Astrocyte (in vitro differentiated cells and primary cell): Measurements from ENCODE around the gene EPHB1. TPM values are rescaled to one million over a fixed set of nuclear protein-coding genes. Genes with fewer than 3 reads are reported as not detected.

ENCODE experiments used
- DNase-seq: peaks from one replicate; pipeline ENCODE4 v3.0.0-alpha.2; 2010; ENCODE audit warnings: low read depth
- FAIRE-seq: peaks from 2 replicates; lab custom pipeline; 2011; peaks lifted over from hg19 to GRCh38; lab: Jason Lieb, UNC
- H2AFZ ChIP-seq: 2 replicates; pipeline ENCODE4 v1.6.0; 2012; ENCODE audit warnings: low read depth, low read length, inconsistent platforms
- H3K27ac ChIP-seq: 2 replicates; pipeline ENCODE4 v1.5.1; 2011; ENCODE audit warnings: low read depth, low read length, inconsistent platforms
- H3K27me3 ChIP-seq: 2 replicates; pipeline ENCODE4 v1.6.0; 2011; ENCODE audit warnings: low read length, inconsistent platforms; ENCODE audit not compliant: insufficient read depth
- H3K36me3 ChIP-seq: 2 replicates; pipeline ENCODE4 v1.5.1; 2011; ENCODE audit warnings: low read length, inconsistent platforms; ENCODE audit not compliant: insufficient read depth
- H3K4me1 ChIP-seq: 2 replicates; pipeline ENCODE4 v1.5.1; 2011; ENCODE audit warnings: low read length, inconsistent platforms; ENCODE audit not compliant: insufficient read depth
- H3K4me2 ChIP-seq: 2 replicates; pipeline ENCODE4 v1.6.0; 2012; ENCODE audit warnings: low read length, inconsistent platforms
- H3K4me3 ChIP-seq: 2 replicates; pipeline ENCODE4 v1.5.1; 2011; ENCODE audit warnings: low read depth, mild to moderate bottlenecking, low read length, inconsistent platforms; ENCODE audit not compliant: insufficient read depth
- H3K79me2 ChIP-seq: 2 replicates; pipeline ENCODE4 v1.6.0; 2012; ENCODE audit warnings: mild to moderate bottlenecking, low read length, inconsistent platforms; ENCODE audit not compliant: insufficient read depth
- H3K9ac ChIP-seq: 2 replicates; pipeline ENCODE4 v1.6.0; 2012; ENCODE audit warnings: mild to moderate bottlenecking, low read length, inconsistent platforms
- H3K9me3 ChIP-seq: 2 replicates; pipeline ENCODE4 v1.5.1; 2012; ENCODE audit warnings: low read depth, mild to moderate bottlenecking, low read length, inconsistent platforms; ENCODE audit not compliant: insufficient read depth
- H4K20me1 ChIP-seq: 2 replicates; pipeline ENCODE4 v1.6.0; 2012; ENCODE audit warnings: low read length, inconsistent platforms; ENCODE audit not compliant: insufficient read depth
- H3K27ac Mint-ChIP-seq: one replicate; pipeline ENCODE4 v1.8.0; 2021; ENCODE audit warnings: mild to moderate bottlenecking, mixed read lengths; ENCODE audit not compliant: unreplicated experiment
- H3K27me3 Mint-ChIP-seq: one replicate; pipeline ENCODE4 v1.8.0; 2021; ENCODE audit warnings: low read depth, mixed read lengths; ENCODE audit not compliant: unreplicated experiment
- H3K36me3 Mint-ChIP-seq: one replicate; pipeline ENCODE4 v1.8.0; 2021; ENCODE audit warnings: low read depth, mixed read lengths; ENCODE audit not compliant: unreplicated experiment
- H3K4me1 Mint-ChIP-seq: one replicate; pipeline ENCODE4 v1.8.0; 2021; ENCODE audit warnings: low read depth, mixed read lengths; ENCODE audit not compliant: unreplicated experiment
- H3K4me3 Mint-ChIP-seq: one replicate; pipeline ENCODE4 v1.8.0; 2021; ENCODE audit warnings: mild to moderate bottlenecking, moderate library complexity, mixed read lengths; ENCODE audit not compliant: unreplicated experiment
- H3K9me3 Mint-ChIP-seq: one replicate; pipeline ENCODE4 v1.8.0; 2021; ENCODE audit warnings: mild to moderate bottlenecking, mixed read lengths; ENCODE audit not compliant: unreplicated experiment
- CTCF ChIP-seq: IDR thresholded peaks from 2 replicates; pipeline ENCODE4 v1.5.1; 2011; ENCODE audit warnings: low read depth, mild to moderate bottlenecking, inconsistent platforms, low read length, moderate library complexity; ENCODE audit not compliant: insufficient read depth
- EZH2 ChIP-seq: IDR thresholded peaks from 2 replicates; pipeline ENCODE4 v1.6.1; 2012; ENCODE audit warnings: mild to moderate bottlenecking, low read length, inconsistent platforms; ENCODE audit not compliant: insufficient read depth
- total RNA-seq: library from RNA; stranded (reverse); gene quantifications from 2 replicates; pipeline ENCODE4 v1.2.1, GENCODE V29; 2021

EPHB1 gene
- total RNA-seq, 1 donor from 2014 or later: 4.1 TPM

DNA sequence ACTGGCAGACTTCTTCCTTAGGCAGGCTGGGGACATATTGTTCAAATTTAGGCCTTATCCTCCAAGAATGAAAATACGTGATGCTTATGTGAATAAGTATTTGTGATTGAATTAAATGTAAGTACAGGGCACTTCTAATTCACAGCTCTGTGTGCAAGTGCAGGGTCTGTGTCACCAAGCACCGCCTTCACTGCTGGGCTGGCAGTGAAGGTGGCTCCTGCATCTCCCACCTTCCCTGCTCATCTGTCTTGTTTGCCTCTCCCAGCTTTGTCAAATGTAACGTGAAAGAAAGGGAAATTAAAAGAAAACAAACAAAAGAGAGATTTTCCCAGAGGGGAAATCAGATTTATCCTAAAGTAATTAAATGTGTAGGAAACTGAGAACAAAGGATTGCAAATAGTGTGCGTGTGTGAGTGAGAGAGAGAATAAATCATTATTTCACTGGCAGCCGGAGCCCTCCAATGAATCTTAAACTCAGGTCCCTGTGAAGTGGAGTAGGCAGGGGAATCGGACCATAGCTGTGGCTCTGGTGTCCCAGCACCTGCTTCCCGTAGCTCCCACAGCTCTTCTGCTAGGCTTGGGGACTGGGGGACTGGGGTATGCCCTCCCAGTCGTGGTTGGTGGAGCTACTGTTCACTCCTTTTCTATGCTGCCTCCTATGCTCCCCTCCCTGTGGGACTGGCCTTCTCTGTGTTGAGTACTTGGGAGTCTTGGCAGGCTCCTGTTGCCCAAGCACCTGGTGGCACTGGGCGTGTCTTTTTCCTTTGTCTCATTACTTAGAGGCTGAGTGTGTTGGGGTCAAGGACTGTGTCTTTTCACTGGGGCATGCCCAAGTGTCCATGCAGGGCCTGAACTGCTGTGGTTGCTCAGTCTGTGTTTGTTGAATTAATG, 222.2 kb downstream of the EPHB1 start:
- H3K4me3 Mint-ChIP-seq: no peak overlapping the region
- peaks cover 4% of the 10 kb centered on the region for H3K27me3 Mint-ChIP-seq
- no peak overlapping the region for H3K4me3 ChIP-seq
- no peaks in the 10 kb centered on the region for H3K36me3 ChIP-seq
- no peaks in the 10 kb centered on the region for H3K36me3 Mint-ChIP-seq
- H2AFZ ChIP-seq: no peak overlapping the region
- H4K20me1 ChIP-seq: no peaks in the 10 kb centered on the region
- H3K4me1 ChIP-seq: no peaks in the 10 kb centered on the region
- H3K27me3 ChIP-seq: no peaks in the 10 kb centered on the region
- no peaks in the 10 kb centered on the region for H3K79me2 ChIP-seq
- no peak overlapping the region for H3K27ac ChIP-seq
- TF ChIP-seq CTCF (no peak), EZH2 (no peak)
- no peak overlapping the region for H3K4me2 ChIP-seq
- H3K9me3 Mint-ChIP-seq: no peaks in the 10 kb centered on the region
- no peaks in the 10 kb centered on the region for H3K9me3 ChIP-seq
- DNase-seq (no peak), FAIRE-seq (no peak)
- H3K9ac ChIP-seq: no peak overlapping the region
- no peak overlapping the region for H3K27ac Mint-ChIP-seq
- no peaks in the 10 kb centered on the region for H3K4me1 Mint-ChIP-seq

- FAIRE-seq: no peak
- TF ChIP-seq CTCF (no peak), EZH2 (no peak)
- H3K27me3 Mint-ChIP-seq: no peaks in the 10 kb centered on the region
Measured at GRCh38 chr3:135018149-135018923, 223.3 kb downstream of the EPHB1 start.

More at GRCh38 chr3:135018149-135018923, 223.3 kb downstream of the EPHB1 start:
- Histone ChIP-seq H3K79me2 (no peaks in the 10 kb centered on the region), H3K27ac (no peak overlapping the region), H3K4me3 (no peak overlapping the region), H3K9me3 (no peaks in the 10 kb centered on the region), H3K9ac (no peak overlapping the region), H3K27me3 (no peaks in the 10 kb centered on the region), H2AFZ (no peak overlapping the region), H3K4me2 (no peak overlapping the region), H3K4me1 (no peaks in the 10 kb centered on the region), H4K20me1 (no peaks in the 10 kb centered on the region), H3K36me3 (no peaks in the 10 kb centered on the region)
- no peak overlapping the region for H3K4me3 Mint-ChIP-seq
- DNase-seq: no peak
- H3K36me3 Mint-ChIP-seq: no peaks in the 10 kb centered on the region
- no peak overlapping the region for H3K27ac Mint-ChIP-seq
- no peaks in the 10 kb centered on the region for H3K4me1 Mint-ChIP-seq
- H3K9me3 Mint-ChIP-seq: no peaks in the 10 kb centered on the region
